B cell (primary cell): ENCODE results near the gene ZCCHC24. TPM values are rescaled to one million over a fixed set of nuclear protein-coding genes. Genes with fewer than 3 reads are reported as not detected.
A peak's percentile ranks its signal among the peaks of the same experiment; 100 is the strongest.

ENCODE experiments used
- ATAC-seq: fragments of 200-7000 bp; cut with Tn5 transposase; one replicate; pipeline ENCODE4 v1.10.0; 2021; ENCODE audit warnings: low read depth, mild to moderate bottlenecking, moderate number of reproducible peaks, moderate library complexity
- CTCF ChIA-PET: fragments of 350-600 bp; sonication (Branson Sonifier 250); formaldehyde crosslinking; loops from one replicate; lab custom pipeline; 2021; ENCODE audit warnings: antibody characterized with exemption, inconsistent platforms; lab: Charles Lee
- POLR2A ChIA-PET: fragments of 350-600 bp; sonication (Branson Sonifier 250); formaldehyde crosslinking; loops from one replicate; lab custom pipeline; 2021; ENCODE audit warnings: antibody characterized with exemption; lab: Charles Lee
- DNase-seq: peaks from one replicate; pipeline ENCODE4 v3.0.0; 2013
- H2AFZ ChIP-seq: 2 replicates; pipeline ENCODE4 v1.6.1; 2012; ENCODE audit warnings: mild to moderate bottlenecking, low read depth, low read length; ENCODE audit not compliant: insufficient read depth, poor library complexity, severe bottlenecking
- H3K27ac ChIP-seq, 2 donors: 1 replicate in 1 of 2; 2 replicates in 1 of 2; pipeline ENCODE4 v1.5.1; 2012 to 2013; ENCODE audit warnings: low read length in 2 of 2, mild to moderate bottlenecking in 2 of 2, moderate library complexity in 1 of 2
- H3K27me3 ChIP-seq, 4 experiments: fragments of 200-600 bp in 1 of 4; sonication (generic) in 1 of 4; replicated peaks in 1 of 4; 1 replicate in 2 of 4; 2 replicates in 2 of 4; pipeline versions ENCODE4 v1.6.1 to v1.7.0; 2013 to 2016; ENCODE audit warnings: low read length in 3 of 4, mild to moderate bottlenecking in 2 of 4, mixed read lengths in 1 of 4, moderate library complexity in 1 of 4; ENCODE audit not compliant: insufficient read depth in 4 of 4, control insufficient read depth in 3 of 4; ENCODE audit errors: control extremely low read depth in 1 of 4
- H3K36me3 ChIP-seq, 2 experiments: replicated peaks in 1 of 2; 1 replicate in 1 of 2; 2 replicates in 1 of 2; pipeline versions ENCODE4 v1.6.1 to v1.7.1; 2013; ENCODE audit warnings: low read length in 1 of 2; ENCODE audit not compliant: insufficient read depth in 2 of 2, control insufficient read depth in 1 of 2; ENCODE audit errors: control extremely low read depth in 1 of 2, extremely low read depth in 1 of 2
- H3K4me1 ChIP-seq, 2 donors: fragments of 200-600 bp in 1 of 2; sonication (generic) in 1 of 2; 1 replicate in 1 of 2; 2 replicates in 1 of 2; pipeline versions ENCODE4 v1.5.1 to v1.6.1; 2013 to 2017; ENCODE audit warnings: low read length in 2 of 2; ENCODE audit not compliant: control insufficient read depth in 2 of 2, insufficient read depth in 2 of 2
- H3K4me2 ChIP-seq: replicated peaks from 2 replicates; pipeline ENCODE3; 2012; ENCODE audit warnings: mild to moderate bottlenecking, low read depth, low read length; ENCODE audit not compliant: poor library complexity, severe bottlenecking
- H3K4me3 ChIP-seq, 5 experiments: fragments of 200-600 bp in 1 of 5; sonication (generic) in 1 of 5; 1 replicate in 3 of 5; 2 replicates in 2 of 5; pipeline versions ENCODE4 v1.5.1 to v1.7.0; 2011 to 2016; ENCODE audit warnings: low read length in 4 of 5, mild to moderate bottlenecking in 4 of 5, low read depth in 2 of 5, control low read depth in 1 of 5, moderate library complexity in 1 of 5; ENCODE audit not compliant: insufficient read depth in 1 of 5; ENCODE audit errors: control extremely low read depth in 1 of 5, extremely low read depth in 1 of 5
- H3K79me2 ChIP-seq: fragments of 200-600 bp; sonication (generic); one replicate; pipeline ENCODE4 v1.6.0; 2016; ENCODE audit warnings: low read length; ENCODE audit not compliant: control insufficient read depth, insufficient read depth
- H3K9ac ChIP-seq: fragments of 200-600 bp; sonication (generic); 2 replicates; pipeline ENCODE4 v1.6.1; 2017; ENCODE audit warnings: mild to moderate bottlenecking, low read length, moderate library complexity
- H3K9me3 ChIP-seq, 3 donors: one replicate each; pipeline versions ENCODE4 v1.6.1 to v1.7.1; 2013; ENCODE audit warnings: low read length in 2 of 3; ENCODE audit not compliant: control insufficient read depth in 2 of 3, insufficient read depth in 1 of 3; ENCODE audit errors: control extremely low read depth in 1 of 3
- H4K20me1 ChIP-seq: 2 replicates; pipeline ENCODE4 v1.6.0; 2012; ENCODE audit warnings: mild to moderate bottlenecking, low read length; ENCODE audit not compliant: insufficient read depth, control insufficient read depth, poor library complexity, severe bottlenecking
- H3K27ac Mint-ChIP-seq: one replicate; pipeline ENCODE4 v1.8.0; 2021; ENCODE audit warnings: mixed read lengths
- H3K27me3 Mint-ChIP-seq: one replicate; pipeline ENCODE4 v1.8.0; 2021; ENCODE audit warnings: mixed read lengths
- H3K4me1 Mint-ChIP-seq: one replicate; pipeline ENCODE4 v1.8.0; 2021; ENCODE audit warnings: mixed read lengths
- H3K4me3 Mint-ChIP-seq: one replicate; pipeline ENCODE4 v1.8.0; 2021; ENCODE audit warnings: mixed read lengths
- H3K9me3 Mint-ChIP-seq: one replicate; pipeline ENCODE4 v1.8.0; 2022; ENCODE audit warnings: mixed read lengths; ENCODE audit not compliant: insufficient read depth
- EZH2 ChIP-seq: IDR thresholded peaks from 2 replicates; pipeline ENCODE4 v1.6.1; 2012; ENCODE audit warnings: borderline replicate concordance, low read depth, mild to moderate bottlenecking, moderate library complexity, low read length; ENCODE audit not compliant: insufficient read depth, poor library complexity, severe bottlenecking
- WGBS: methylation state at CpG from one replicate; pipeline ENCODE4 v1.1.5; 2013; ENCODE audit warnings: missing lambda C conversion rate; ENCODE audit not compliant: insufficient coverage; 5-methylcytosine and 5-hydroxymethylcytosine counted together
- intact Hi-C: fragments of 100-400 bp; cut with micrococcal nuclease; formaldehyde crosslinking; loops from one replicate; pipeline ENCODE4 v1.10.0; 2022
- polyA plus RNA-seq: library from polyadenylated mRNA; depleted of rRNA; stranded (reverse); fragments of >200 nt; gene quantifications from 2 replicates; pipeline ENCODE4 v1.2.3, GENCODE V29; 2012
- total RNA-seq, 2 donors: library from RNA; stranded (reverse); fragments of 120-200 nt in 1 of 2; gene quantifications; 1 replicate in 1 of 2; 2 replicates in 1 of 2; pipeline versions ENCODE4 v1.2.3 to v1.2.4, GENCODE V29; 2013 to 2022
- TF ChIP-seq, protein P1 (sequence below): fragments of 200-600 bp; IDR thresholded peaks from one replicate; pipeline ENCODE4 v1.8.0; 2022; ENCODE audit warnings: antibody characterized with exemption, mild to moderate bottlenecking

The ZCCHC24 gene
- total and polyA plus RNA-seq, 2 donors (not counting 1 experiment from before 2014, with no cell fraction given): 0.34 to 2.3 TPM

DNA sequence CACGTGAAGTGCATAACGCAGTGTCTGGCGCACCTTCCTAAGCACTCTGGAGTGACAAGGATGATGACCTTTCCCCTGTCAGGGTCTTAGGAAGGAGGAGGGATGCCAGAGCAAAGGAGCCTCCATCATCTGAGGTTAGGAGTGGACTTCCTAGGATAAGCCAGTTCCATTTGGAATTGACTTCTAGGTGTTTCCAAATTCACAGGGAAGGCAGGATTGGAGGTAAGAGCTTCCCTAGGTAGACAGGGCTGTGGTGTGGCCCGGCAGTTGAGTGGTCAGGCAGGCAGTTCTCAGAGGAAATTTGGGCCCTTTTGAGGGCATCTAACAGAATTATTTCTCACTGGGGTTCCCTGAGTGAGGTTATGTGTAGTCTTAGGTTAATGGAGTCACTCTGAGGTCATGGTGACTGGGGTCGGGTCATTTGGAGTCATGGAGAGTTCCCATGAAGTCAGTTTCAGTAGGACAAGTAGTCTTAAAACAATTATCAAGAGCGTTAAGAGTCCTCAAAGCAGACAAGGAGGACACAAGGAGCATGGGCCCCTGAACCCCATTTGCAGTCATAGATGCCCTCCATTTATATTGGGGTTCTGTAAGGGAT is 89.9 kb downstream of the ZCCHC24 start:
- no peaks in the 10 kb centered on the region for H3K27me3 Mint-ChIP-seq
- Histone ChIP-seq H3K4me3 (no peak overlapping the region), H3K27me3 (no peaks in the 10 kb centered on the region), H2AFZ (no peak overlapping the region), H3K27ac (no peak overlapping the region), H3K9me3 (no peaks in the 10 kb centered on the region), H3K36me3 (peaks cover 0 to 51% of the 10 kb centered on the region in 2 experiments), H3K79me2 (no peaks in the 10 kb centered on the region), H3K9ac (no peak overlapping the region), H3K4me2 (no peak overlapping the region), H3K4me1 (peaks cover 27 to 47% of the 10 kb centered on the region in 2 donors), H4K20me1 (peaks cover 13% of the 10 kb centered on the region)
- peaks cover 48% of the 10 kb centered on the region for H3K4me1 Mint-ChIP-seq
- DNase-seq (no peak), ATAC-seq (no peak)
- H3K9me3 Mint-ChIP-seq: no peaks in the 10 kb centered on the region
- ChIA-PET CTCF (interaction anchor here (0.9 kb wide), 1 partner anchor 61 kb away, joined by 5 read pairs; no protein-coding TSS in a partner anchor), POLR2A (no interaction called here)
- peak overlapping the region; percentile 10 for H3K27ac Mint-ChIP-seq
- TF ChIP-seq, protein P1, sequence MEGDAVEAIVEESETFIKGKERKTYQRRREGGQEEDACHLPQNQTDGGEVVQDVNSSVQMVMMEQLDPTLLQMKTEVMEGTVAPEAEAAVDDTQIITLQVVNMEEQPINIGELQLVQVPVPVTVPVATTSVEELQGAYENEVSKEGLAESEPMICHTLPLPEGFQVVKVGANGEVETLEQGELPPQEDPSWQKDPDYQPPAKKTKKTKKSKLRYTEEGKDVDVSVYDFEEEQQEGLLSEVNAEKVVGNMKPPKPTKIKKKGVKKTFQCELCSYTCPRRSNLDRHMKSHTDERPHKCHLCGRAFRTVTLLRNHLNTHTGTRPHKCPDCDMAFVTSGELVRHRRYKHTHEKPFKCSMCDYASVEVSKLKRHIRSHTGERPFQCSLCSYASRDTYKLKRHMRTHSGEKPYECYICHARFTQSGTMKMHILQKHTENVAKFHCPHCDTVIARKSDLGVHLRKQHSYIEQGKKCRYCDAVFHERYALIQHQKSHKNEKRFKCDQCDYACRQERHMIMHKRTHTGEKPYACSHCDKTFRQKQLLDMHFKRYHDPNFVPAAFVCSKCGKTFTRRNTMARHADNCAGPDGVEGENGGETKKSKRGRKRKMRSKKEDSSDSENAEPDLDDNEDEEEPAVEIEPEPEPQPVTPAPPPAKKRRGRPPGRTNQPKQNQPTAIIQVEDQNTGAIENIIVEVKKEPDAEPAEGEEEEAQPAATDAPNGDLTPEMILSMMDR: no peak
- TF ChIP-seq EZH2: no peak
- intact Hi-C loops: no loop called here
- H3K4me3 Mint-ChIP-seq: no peak overlapping the region
- WGBS: 74% methylated on average over 5 of the region's 6 CpGs

DNA sequence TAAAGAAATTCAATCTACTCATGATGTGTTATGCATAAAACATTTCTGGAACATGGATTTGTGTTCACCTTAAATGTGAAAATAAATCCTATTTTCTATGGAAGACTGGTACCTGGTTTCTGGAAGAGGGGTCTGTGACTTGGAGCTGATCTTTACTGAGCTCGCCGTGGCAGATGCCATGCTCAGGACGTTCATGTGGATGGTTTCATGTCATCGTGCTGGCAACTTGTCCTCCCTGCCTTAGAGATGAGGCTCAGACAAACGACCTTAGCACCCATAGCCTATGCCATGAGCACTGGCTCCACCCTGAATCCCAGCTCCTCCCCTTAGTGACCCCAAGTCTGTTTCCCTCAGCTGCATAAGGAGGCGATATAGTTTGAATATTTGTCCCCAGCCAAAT is 90.8 kb downstream of the ZCCHC24 start:
- Histone ChIP-seq H3K9me3 (no peaks in the 10 kb centered on the region), H3K4me2 (peak overlapping the region; percentile 34), H3K27ac (peak overlapping the region; percentile 20 to 62), H3K9ac (no peak overlapping the region), H4K20me1 (peaks cover 13% of the 10 kb centered on the region), H2AFZ (no peak overlapping the region), H3K27me3 (no peaks in the 10 kb centered on the region), H3K79me2 (no peaks in the 10 kb centered on the region), H3K36me3 (peaks cover 0 to 60% of the 10 kb centered on the region in 2 experiments), H3K4me1 (peaks cover 23 to 39% of the 10 kb centered on the region in 2 donors), H3K4me3 (no peak overlapping the region)
- Mint-ChIP-seq H3K4me3 (no peak overlapping the region), H3K9me3 (no peaks in the 10 kb centered on the region), H3K27me3 (no peaks in the 10 kb centered on the region), H3K4me1 (peaks cover 48% of the 10 kb centered on the region), H3K27ac (peak overlapping the region; percentile 34)
- no peak for TF ChIP-seq EZH2
- TF ChIP-seq, protein P1: no peak
- 86% methylated on average over 4 of the region's 6 CpGs for WGBS
- DNase-seq: no peak
- no peak for ATAC-seq
- POLR2A ChIA-PET: no interaction called here
- intact Hi-C loops: no loop called here
- CTCF ChIA-PET: interaction anchor here (0.9 to 1.5 kb wide), 2 partner anchors 36 to 60 kb away, joined by 3 to 5 read pairs; no protein-coding TSS in a partner anchor
